ENCODE data around the gene MSI2. TPM values are rescaled to one million over a fixed set of nuclear protein-coding genes. Genes with fewer than 3 reads are reported as not detected.

Gene MSI2
- total and polyA plus RNA-seq, 2 experiments from 2014 or later = 18.9 to 41.8 TPM

- Histone ChIP-seq H3K27me3 (ENCODE audit: insufficient read depth) (no peaks in the 10 kb centered on the region), H3K79me2 (replicated peaks; ENCODE audit: insufficient read depth) (peaks cover 31% of the 10 kb centered on the region), H4K20me1 (replicated peaks; ENCODE audit: insufficient read depth) (peaks cover 25% of the 10 kb centered on the region), H3K36me3 (ENCODE audit: insufficient read depth) (no peaks in the 10 kb centered on the region), H2AFZ (no peak overlapping the region), H3K4me1 (ENCODE audit: insufficient read depth) (peaks cover 61% of the 10 kb centered on the region), H3K27ac (ENCODE audit: low read depth) (peak overlapping the region; percentile 82), H3K4me2 (peak overlapping the region; percentile 65), H3K4me3 (no peak overlapping the region), H3F3A (replicated peaks; ENCODE audit: low read depth) (0 out of 2 replicates have a peak, but pooled peaks cover 4% of the 10 kb centered on the region), H3K9me2 (ENCODE audit: insufficient read depth) (no peaks in the 10 kb centered on the region)
- Mint-ChIP-seq H3K27ac (peak overlapping the region; percentile 56), H3K27me3 (ENCODE audit: insufficient read depth, low read depth, poor library complexity) (peaks cover 6% of the 10 kb centered on the region), H3K4me3 (peak overlapping the region; percentile 34; the same call in 1 of the 3 replicates), H3K36me3 (ENCODE audit: low read depth) (0 out of 3 replicates have a peak, but pooled peaks cover under 1% of the 10 kb centered on the region), H3K4me1 (peaks cover 77% of the 10 kb centered on the region), H3K9me3 (no peaks in the 10 kb centered on the region)
- ATAC-seq = peak; percentile 17
- peak; percentile 32 for DNase-seq (ENCODE audit: low spot score)
- 0 out of 2 replicates have a peak, but pooled peaks have one; percentile 5 for TF ChIP-seq NANOG (IDR thresholded peaks at IDR 0.05; ENCODE audit: borderline replicate concordance)
- TF ChIP-seq, protein P1, sequence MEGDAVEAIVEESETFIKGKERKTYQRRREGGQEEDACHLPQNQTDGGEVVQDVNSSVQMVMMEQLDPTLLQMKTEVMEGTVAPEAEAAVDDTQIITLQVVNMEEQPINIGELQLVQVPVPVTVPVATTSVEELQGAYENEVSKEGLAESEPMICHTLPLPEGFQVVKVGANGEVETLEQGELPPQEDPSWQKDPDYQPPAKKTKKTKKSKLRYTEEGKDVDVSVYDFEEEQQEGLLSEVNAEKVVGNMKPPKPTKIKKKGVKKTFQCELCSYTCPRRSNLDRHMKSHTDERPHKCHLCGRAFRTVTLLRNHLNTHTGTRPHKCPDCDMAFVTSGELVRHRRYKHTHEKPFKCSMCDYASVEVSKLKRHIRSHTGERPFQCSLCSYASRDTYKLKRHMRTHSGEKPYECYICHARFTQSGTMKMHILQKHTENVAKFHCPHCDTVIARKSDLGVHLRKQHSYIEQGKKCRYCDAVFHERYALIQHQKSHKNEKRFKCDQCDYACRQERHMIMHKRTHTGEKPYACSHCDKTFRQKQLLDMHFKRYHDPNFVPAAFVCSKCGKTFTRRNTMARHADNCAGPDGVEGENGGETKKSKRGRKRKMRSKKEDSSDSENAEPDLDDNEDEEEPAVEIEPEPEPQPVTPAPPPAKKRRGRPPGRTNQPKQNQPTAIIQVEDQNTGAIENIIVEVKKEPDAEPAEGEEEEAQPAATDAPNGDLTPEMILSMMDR (conservative IDR thresholded peaks at IDR 0.05; ENCODE audit: low read depth in 2 of 2) = no peak
Observed at GRCh38 chr17:57286399-57287105, 30.2 kb downstream of the MSI2 start.

DNA sequence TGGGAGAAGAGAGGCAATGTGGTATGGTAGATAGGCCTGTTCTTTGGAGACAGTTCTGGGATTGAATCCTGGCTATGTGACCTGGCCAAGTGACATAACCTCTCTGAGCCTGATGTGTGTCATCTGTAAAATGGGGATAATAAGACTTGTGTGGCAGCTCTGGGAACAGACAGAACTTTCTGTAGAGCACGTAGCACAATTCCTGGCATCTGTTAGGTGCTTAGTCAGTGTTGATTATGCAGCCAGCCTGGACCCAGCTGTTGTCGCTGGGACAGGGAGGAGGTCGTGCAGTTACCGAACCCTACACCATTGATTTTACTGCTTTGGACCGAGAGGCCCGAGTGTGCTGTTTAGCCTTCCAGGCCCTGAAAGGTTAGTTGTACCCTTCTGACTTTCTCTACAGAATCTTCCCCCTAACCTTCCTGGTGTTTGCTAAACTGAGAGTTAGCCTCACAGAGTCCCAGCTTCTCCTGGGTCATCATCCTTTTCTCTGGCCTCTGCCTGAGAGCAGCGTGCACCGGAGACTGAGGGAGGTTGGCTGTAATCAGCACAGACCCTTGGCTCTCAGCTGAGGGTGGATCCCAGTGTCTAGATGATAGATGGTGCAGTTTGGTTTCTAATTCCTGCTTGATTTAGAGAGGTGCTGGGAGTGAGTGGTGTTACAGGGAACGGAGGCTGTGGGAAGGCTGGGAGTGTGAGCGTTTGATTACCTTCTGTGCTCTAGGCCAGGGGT, 31.9 kb downstream of the MSI2 start:
- Mint-ChIP-seq H3K36me3 (ENCODE audit: low read depth) (no peaks in the 10 kb centered on the region), H3K27me3 (ENCODE audit: insufficient read depth, low read depth, poor library complexity) (peaks cover 5% of the 10 kb centered on the region), H3K4me3 (no peak overlapping the region), H3K9me3 (no peaks in the 10 kb centered on the region), H3K4me1 (peaks cover 65% of the 10 kb centered on the region), H3K27ac (peak overlapping the region; percentile 51)
- DNase-seq (ENCODE audit: low spot score) (no peak), ATAC-seq (no peak)
- Histone ChIP-seq H3K4me2 (no peak overlapping the region), H3K9me2 (ENCODE audit: insufficient read depth) (no peaks in the 10 kb centered on the region), H3K79me2 (replicated peaks; ENCODE audit: insufficient read depth) (peaks cover 37% of the 10 kb centered on the region), H3K27me3 (ENCODE audit: insufficient read depth) (no peaks in the 10 kb centered on the region), H2AFZ (no peak overlapping the region), H3K27ac (ENCODE audit: low read depth) (no peak overlapping the region), H3F3A (replicated peaks; ENCODE audit: low read depth) (0 out of 2 replicates have a peak, but pooled peaks cover 4% of the 10 kb centered on the region), H4K20me1 (replicated peaks; ENCODE audit: insufficient read depth) (peaks cover 21% of the 10 kb centered on the region), H3K4me1 (ENCODE audit: insufficient read depth) (peaks cover 44% of the 10 kb centered on the region), H3K4me3 (no peak overlapping the region), H3K36me3 (ENCODE audit: insufficient read depth) (no peaks in the 10 kb centered on the region)
- TF ChIP-seq ZNF114 (CRISPR knock-in tag; IDR thresholded peaks at IDR 0.05) (no peak), CREB1 (CRISPR knock-in tag; IDR thresholded peaks at IDR 0.05; ENCODE audit: low read depth) (no peak), ZNF462 (CRISPR knock-in tag; IDR thresholded peaks at IDR 0.05) (no peak)
- TF ChIP-seq, protein P2, sequence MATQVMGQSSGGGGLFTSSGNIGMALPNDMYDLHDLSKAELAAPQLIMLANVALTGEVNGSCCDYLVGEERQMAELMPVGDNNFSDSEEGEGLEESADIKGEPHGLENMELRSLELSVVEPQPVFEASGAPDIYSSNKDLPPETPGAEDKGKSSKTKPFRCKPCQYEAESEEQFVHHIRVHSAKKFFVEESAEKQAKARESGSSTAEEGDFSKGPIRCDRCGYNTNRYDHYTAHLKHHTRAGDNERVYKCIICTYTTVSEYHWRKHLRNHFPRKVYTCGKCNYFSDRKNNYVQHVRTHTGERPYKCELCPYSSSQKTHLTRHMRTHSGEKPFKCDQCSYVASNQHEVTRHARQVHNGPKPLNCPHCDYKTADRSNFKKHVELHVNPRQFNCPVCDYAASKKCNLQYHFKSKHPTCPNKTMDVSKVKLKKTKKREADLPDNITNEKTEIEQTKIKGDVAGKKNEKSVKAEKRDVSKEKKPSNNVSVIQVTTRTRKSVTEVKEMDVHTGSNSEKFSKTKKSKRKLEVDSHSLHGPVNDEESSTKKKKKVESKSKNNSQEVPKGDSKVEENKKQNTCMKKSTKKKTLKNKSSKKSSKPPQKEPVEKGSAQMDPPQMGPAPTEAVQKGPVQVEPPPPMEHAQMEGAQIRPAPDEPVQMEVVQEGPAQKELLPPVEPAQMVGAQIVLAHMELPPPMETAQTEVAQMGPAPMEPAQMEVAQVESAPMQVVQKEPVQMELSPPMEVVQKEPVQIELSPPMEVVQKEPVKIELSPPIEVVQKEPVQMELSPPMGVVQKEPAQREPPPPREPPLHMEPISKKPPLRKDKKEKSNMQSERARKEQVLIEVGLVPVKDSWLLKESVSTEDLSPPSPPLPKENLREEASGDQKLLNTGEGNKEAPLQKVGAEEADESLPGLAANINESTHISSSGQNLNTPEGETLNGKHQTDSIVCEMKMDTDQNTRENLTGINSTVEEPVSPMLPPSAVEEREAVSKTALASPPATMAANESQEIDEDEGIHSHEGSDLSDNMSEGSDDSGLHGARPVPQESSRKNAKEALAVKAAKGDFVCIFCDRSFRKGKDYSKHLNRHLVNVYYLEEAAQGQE (IDR thresholded peaks at IDR 0.05; ENCODE audit: unreplicated experiment) = no peak

Data from GM23338 (cell line).